Heart left ventricle (tissue), 16 donors: ENCODE data around the gene MPDU1. TPM values are rescaled to one million over a fixed set of nuclear protein-coding genes. Genes with fewer than 3 reads are reported as not detected.

Experiments used
- ATAC-seq, 4 donors: fragments of 200-7000 bp; cut with Tn5 transposase; one replicate each; pipeline ENCODE4 v1.9.1; 2020 to 2022; ENCODE audit warnings: moderate library complexity in 4 of 4, mild to moderate bottlenecking in 3 of 4, moderate number of reproducible peaks in 1 of 4
- DNase-seq, 5 donors: peaks; one replicate each; pipeline ENCODE4 v3.0.0-alpha.2; 2020
- H3K27ac ChIP-seq, 12 donors: fragments of 200-600 bp; sonication (generic) in 4 of 12; one replicate each; pipeline versions ENCODE4 v1.5.0 to v1.8.0; 2016 to 2022; ENCODE audit warnings: mild to moderate bottlenecking in 2 of 12
- H3K27me3 ChIP-seq, 9 donors: fragments of 200-600 bp; sonication (generic) in 2 of 9; one replicate each; pipeline versions ENCODE4 v1.5.1 to v1.8.0; 2016 to 2022; ENCODE audit warnings: mild to moderate bottlenecking in 3 of 9
- H3K36me3 ChIP-seq, 9 donors: fragments of 200-600 bp; sonication (generic) in 2 of 9; one replicate each; pipeline versions ENCODE4 v1.5.0 to v1.8.0; 2018 to 2022; ENCODE audit warnings: mild to moderate bottlenecking in 2 of 9
- H3K4me1 ChIP-seq, 12 donors: fragments of 200-600 bp; sonication (generic) in 4 of 12; one replicate each; pipeline versions ENCODE4 v1.5.0 to v1.8.0; 2016 to 2022; ENCODE audit warnings: mild to moderate bottlenecking in 3 of 12
- H3K4me3 ChIP-seq, 12 donors: fragments of 200-600 bp; sonication (generic) in 4 of 12; one replicate each; pipeline versions ENCODE4 v1.5.0 to v1.8.0; 2017 to 2022; ENCODE audit warnings: mild to moderate bottlenecking in 9 of 12, moderate library complexity in 4 of 12
- H3K9me3 ChIP-seq, 12 donors: fragments of 200-600 bp; sonication (generic) in 4 of 12; one replicate each; pipeline versions ENCODE4 v1.5.0 to v1.8.0; 2016 to 2022; ENCODE audit warnings: mild to moderate bottlenecking in 1 of 12
- CTCF ChIP-seq, 12 donors: fragments of 200-600 bp; sonication (generic) in 4 of 12; IDR thresholded peaks; one replicate each; pipeline versions ENCODE4 v1.5.0 to v1.8.0; 2018 to 2022; ENCODE audit warnings: antibody characterized with exemption in 12 of 12, mild to moderate bottlenecking in 5 of 12
- POLR2A ChIP-seq, 2 donors: fragments of 450-650 bp; IDR thresholded peaks; one replicate each; pipeline ENCODE4 v1.6.1; 2017; ENCODE audit warnings: antibody characterized with exemption in 2 of 2, mild to moderate bottlenecking in 2 of 2, moderate library complexity in 2 of 2
- WGBS, 4 donors: extraction: QIAGEN DNeasy Blood & Tissue Kit in 2 of 4; methylation state at CpG; one replicate each; pipeline versions ENCODE4 v1.1.5 to v1.1.7; 2013 to 2018; 5-methylcytosine and 5-hydroxymethylcytosine counted together
- intact Hi-C, 10 donors: fragments of 100-400 bp; cut with DNase I; formaldehyde crosslinking; loops; one replicate each; pipeline versions ENCODE4 v1.11.1 to v1.14.2; 2022
- polyA plus RNA-seq, 2 donors: library from polyadenylated mRNA; stranded (reverse); fragments of 200-250 nt; gene quantifications; one replicate each; pipeline ENCODE4 v1.2.3, GENCODE V29; 2013
- total RNA-seq, 9 donors: library from RNA; depleted of rRNA in 2 of 9; stranded (reverse); fragments of >200 nt in 2 of 9; fragmentation: NEBNext Ultra II Directional in 3 of 9; extraction: Animal tissue kit (Norgen Biotek cat#: 25700) in 3 of 9; gene quantifications; one replicate each; pipeline versions ENCODE4 v1.1.0 to v1.2.4, GENCODE V29; 2016 to 2023
- donor health status: ischemic (EF 13 %, LVEDD 7.1; RV severe dilation, severe dysfunction).
- donor health status: healthy with polysubstance abuse.
- donor health status: DM: no; HTN: yes; CAD: no.
- donor health status: DM: no; HTN: no; CAD: no.
- donor health status: ischemic (EF 25% LVEDD 6.9; RV normal size, moderate dysfunction).
- donor health status: ischemic (EF 25% LVEDD 5.7; RV mildly dilated, moderate dysfunction).
- donor health status: healthy.
- donor health status: DM: yes; HTN: yes; CAD: no.
- donor health status: ischemic (EF 35%, LVEDD 5.7; RV mildly dilated, moderate dysfunction).
- donor health status: nonischemic (EF 11% LVEDD 7.7; RV severe dilation, severe dysfunction).
- donor health status: DM: yes; HTN: yes; CAD: no.
- donor health status: PGD.
- donor health status: ischemic (EF 29% LVEDD 5.4; RV normal size, mild dysfunction).
- donor health status: nonischemic (EF 23%, LVEDD 6.1; RV moderate dilation, normal function).

The MPDU1 gene
- total and polyA plus RNA-seq, 11 donors: 18.4 to 106 (median 33.3) TPM

DNA sequence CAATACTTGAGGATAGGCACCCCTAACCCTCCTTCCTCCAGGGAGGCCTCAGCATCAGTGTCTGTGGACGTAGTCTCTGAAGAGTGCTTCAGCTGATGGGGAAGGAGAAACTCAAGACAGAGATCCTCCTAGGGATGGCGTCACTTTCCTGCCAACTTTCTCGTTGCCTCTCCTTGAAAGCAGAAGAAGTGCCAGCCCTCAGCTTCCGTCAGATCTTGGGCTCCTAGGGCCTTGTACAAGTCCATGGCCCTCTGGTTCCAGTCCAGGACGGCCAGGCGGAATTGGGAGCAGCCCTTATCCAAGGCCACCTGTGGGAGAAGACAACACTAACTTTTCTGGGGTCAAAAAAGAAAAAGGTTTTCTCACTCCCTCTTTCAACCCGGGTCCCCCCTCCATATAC lies 42.7 kb downstream of the MPDU1 start:
- intact Hi-C loops: loop anchor here in 1 of 10 donors (2.0 kb wide), 1 partner anchor 60 kb away; the partner anchor contains the start of gene TP53
- peak in 4 of 5 donors; percentile 20 to 49 (median 38) for DNase-seq
- H3K27ac ChIP-seq: peak overlapping the region in 5 of 12 donors; percentile 89 to 98 (median 92)

GRCh38 chr17:7626956-7627249 lies 43.3 kb downstream of the MPDU1 start:
- H3K9me3 ChIP-seq: no peaks in the 10 kb centered on the region
- no peak for DNase-seq
- H3K27ac ChIP-seq: peak overlapping the region; percentile 85 to 98 (median 92)
- peak overlapping the region; percentile 44 to 94 (median 84) for H3K4me3 ChIP-seq
- H3K36me3 ChIP-seq: peaks cover 0 to 9% (median 5%) of the 10 kb centered on the region in 9 donors
- no peak for TF ChIP-seq POLR2A (IDR thresholded peaks at IDR 0.05)
- no peak for TF ChIP-seq CTCF (IDR thresholded peaks at IDR 0.05)
- 21 to 25% (median 22%) methylated on average over 6 of the region's 6 CpGs for WGBS, 4 donors
- H3K27me3 ChIP-seq: no peaks in the 10 kb centered on the region
- ATAC-seq: peak in 1 of 4 donors; percentile 7
- peaks cover 0 to 24% (median 11%) of the 10 kb centered on the region in 12 donors for H3K4me1 ChIP-seq
- intact Hi-C loops: loop anchor here in 1 of 10 donors (2.0 kb wide), 1 partner anchor 60 kb away; the partner anchor contains the start of gene TP53

More for the DNA sequence above, 42.7 kb downstream of the MPDU1 start:
- WGBS, 4 donors: 82 to 90% (median 87%) methylated on average over 7 of the region's 7 CpGs
- ATAC-seq: no peak
- H3K4me3 ChIP-seq: peak overlapping the region in 8 of 12 donors; percentile 68 to 91 (median 84)
- no peaks in the 10 kb centered on the region for H3K9me3 ChIP-seq
- H3K27me3 ChIP-seq: no peaks in the 10 kb centered on the region
- TF ChIP-seq CTCF (IDR thresholded peaks at IDR 0.05): no peak
- no peak for TF ChIP-seq POLR2A (IDR thresholded peaks at IDR 0.05)
- peaks cover 0 to 18% (median 11%) of the 10 kb centered on the region in 12 donors for H3K4me1 ChIP-seq
- H3K36me3 ChIP-seq: peaks cover 0 to 9% (median 5%) of the 10 kb centered on the region in 9 donors

GRCh38 chr17:7627250-7628121 lies 43.8 kb downstream of the MPDU1 start, which contains the start of gene SAT2:
Gene SAT2 (minus strand): TSS chr17:7627821. CDS start chr17:7627635, 186 bp downstream.
- Histone ChIP-seq H3K4me3 (peak within 1 kb of the TSS; percentile 44 to 94 (median 84)), H3K27me3 (no peaks in the 10 kb centered on the region), H3K27ac (peak within 1 kb of the TSS; percentile 85 to 98 (median 92)), H3K4me1 (peaks cover 0 to 26% (median 11%) of the 10 kb centered on the region in 12 donors), H3K36me3 (peaks cover 0 to 9% (median 5%) of the 10 kb centered on the region in 9 donors), H3K9me3 (no peaks in the 10 kb centered on the region)
- DNase-seq (peak; percentile 95 to 97 (median 96)), ATAC-seq (peak; percentile 97 to 99 (median 98))
- 1% methylated on average over 32 to 54 of the region's 54 CpGs for WGBS, 4 donors
- TF ChIP-seq POLR2A (IDR thresholded peaks at IDR 0.05): peak in 1 of 2 donors; percentile 64
- no peak for TF ChIP-seq CTCF (IDR thresholded peaks at IDR 0.05)
- intact Hi-C loops: loop anchor here in 1 of 10 donors (2.0 kb wide), 1 partner anchor 59 kb away; the partner anchor contains the start of gene TP53
